NCI-H146 treated with DMSO at 0.1 percent for 48 hours (cell line): ENCODE data around the gene INTS1.

Experiments used
- DNase-seq: peaks from one replicate; lab custom pipeline; 2025; ENCODE audit not compliant: unreplicated experiment; lab: John Stamatoyannopoulos, UW

The INTS1 gene

GRCh38 chr7:1508277-1508758 lies 4.1 kb upstream of the INTS1 start:
- DNase-seq = no peak

GRCh38 chr7:1505731-1506550 lies 1.8 kb upstream of the INTS1 start:
- no peak for DNase-seq

GRCh38 chr7:1503390-1503789 lies 799 bp downstream of the INTS1 start:
- no peak for DNase-seq

GRCh38 chr7:1502845-1503244 lies 1.3 kb downstream of the INTS1 start:
- DNase-seq = no peak

- no peak for DNase-seq
Measured at GRCh38 chr7:1501487-1502270, 2.5 kb downstream of the INTS1 start.

GRCh38 chr7:1500064-1500807 lies 4.0 kb downstream of the INTS1 start:
- no peak for DNase-seq

GRCh38 chr7:1499367-1500029 lies 4.7 kb downstream of the INTS1 start:
- no peak for DNase-seq

- no peak for DNase-seq
Measured at GRCh38 chr7:1498370-1499305, 5.6 kb downstream of the INTS1 start.

- no peak for DNase-seq
Measured at GRCh38 chr7:1497293-1497927, 6.8 kb downstream of the INTS1 start.

GRCh38 chr7:1496531-1497292 lies 7.5 kb downstream of the INTS1 start:
- no peak for DNase-seq

- no peak for DNase-seq
Measured at GRCh38 chr7:1495564-1496242, 8.5 kb downstream of the INTS1 start.

GRCh38 chr7:1494866-1495563 lies 9.2 kb downstream of the INTS1 start:
- DNase-seq = no peak

- no peak for DNase-seq
Measured at GRCh38 chr7:1494447-1494846, 9.7 kb downstream of the INTS1 start.

- DNase-seq = no peak
Measured at GRCh38 chr7:1493571-1493970, 10.6 kb downstream of the INTS1 start.

GRCh38 chr7:1493129-1493528 lies 11.1 kb downstream of the INTS1 start:
- no peak for DNase-seq

- DNase-seq = no peak
Measured at GRCh38 chr7:1492640-1493039, 11.5 kb downstream of the INTS1 start.

GRCh38 chr7:1492221-1492620 lies 12.0 kb downstream of the INTS1 start:
- no peak for DNase-seq
